Activated CD8-positive, alpha-beta T cell treated with anti-CD3 and anti-CD28 coated beads for 36 hours (primary cell): Measurements from ENCODE around the gene ANXA6. TPM values are rescaled to one million over a fixed set of nuclear protein-coding genes. Genes with fewer than 3 reads are reported as not detected.
A peak's percentile ranks its signal among the peaks of the same experiment; 100 is the strongest.

Source experiments
- ATAC-seq: fragments of 200-7000 bp; cut with Tn5 transposase; one replicate; pipeline ENCODE4 v1.10.0; 2021; ENCODE audit warnings: mild to moderate bottlenecking, moderate library complexity
- CTCF ChIA-PET: fragments of 350-600 bp; sonication (Branson Sonifier 250); formaldehyde crosslinking; loops from one replicate; lab custom pipeline; 2021; ENCODE audit warnings: antibody characterized with exemption; lab: Charles Lee
- POLR2A ChIA-PET: fragments of 350-600 bp; sonication (Branson Sonifier 250); formaldehyde crosslinking; loops from one replicate; lab custom pipeline; 2021; ENCODE audit warnings: antibody characterized with exemption; lab: Charles Lee
- DNase-seq: peaks from one replicate; pipeline ENCODE4 v3.0.0-alpha.2; 2020
- H3K27ac Mint-ChIP-seq: one replicate; pipeline ENCODE4 v1.8.0; 2021; ENCODE audit warnings: mild to moderate bottlenecking, mixed read lengths
- H3K27me3 Mint-ChIP-seq: one replicate; pipeline ENCODE4 v1.8.0; 2021; ENCODE audit warnings: mixed read lengths
- H3K36me3 Mint-ChIP-seq: one replicate; pipeline ENCODE4 v1.8.0; 2021; ENCODE audit warnings: low read depth, mixed read lengths
- H3K4me1 Mint-ChIP-seq: one replicate; pipeline ENCODE4 v1.8.0; 2021; ENCODE audit warnings: low read depth, mixed read lengths
- H3K4me3 Mint-ChIP-seq: one replicate; pipeline ENCODE4 v1.8.0; 2021; ENCODE audit warnings: mild to moderate bottlenecking, moderate library complexity, mixed read lengths
- H3K9me3 Mint-ChIP-seq: one replicate; pipeline ENCODE4 v1.8.0; 2021; ENCODE audit warnings: mixed read lengths
- intact Hi-C: fragments of 100-400 bp; cut with micrococcal nuclease; formaldehyde crosslinking; loops from one replicate; pipeline ENCODE4 v1.10.0; 2022
- total RNA-seq, 2 experiments: library from RNA; stranded (reverse); gene quantifications; one replicate each; pipeline ENCODE4 v1.2.3, GENCODE V29; 2021
- TF ChIP-seq, protein P1 (sequence below): fragments of 200-600 bp; IDR thresholded peaks from one replicate; pipeline ENCODE4 v1.8.0; 2022; ENCODE audit warnings: antibody characterized with exemption, mild to moderate bottlenecking

The ANXA6 gene
- total RNA-seq, 2 experiments from 2014 or later = 328 to 336 TPM

DNA sequence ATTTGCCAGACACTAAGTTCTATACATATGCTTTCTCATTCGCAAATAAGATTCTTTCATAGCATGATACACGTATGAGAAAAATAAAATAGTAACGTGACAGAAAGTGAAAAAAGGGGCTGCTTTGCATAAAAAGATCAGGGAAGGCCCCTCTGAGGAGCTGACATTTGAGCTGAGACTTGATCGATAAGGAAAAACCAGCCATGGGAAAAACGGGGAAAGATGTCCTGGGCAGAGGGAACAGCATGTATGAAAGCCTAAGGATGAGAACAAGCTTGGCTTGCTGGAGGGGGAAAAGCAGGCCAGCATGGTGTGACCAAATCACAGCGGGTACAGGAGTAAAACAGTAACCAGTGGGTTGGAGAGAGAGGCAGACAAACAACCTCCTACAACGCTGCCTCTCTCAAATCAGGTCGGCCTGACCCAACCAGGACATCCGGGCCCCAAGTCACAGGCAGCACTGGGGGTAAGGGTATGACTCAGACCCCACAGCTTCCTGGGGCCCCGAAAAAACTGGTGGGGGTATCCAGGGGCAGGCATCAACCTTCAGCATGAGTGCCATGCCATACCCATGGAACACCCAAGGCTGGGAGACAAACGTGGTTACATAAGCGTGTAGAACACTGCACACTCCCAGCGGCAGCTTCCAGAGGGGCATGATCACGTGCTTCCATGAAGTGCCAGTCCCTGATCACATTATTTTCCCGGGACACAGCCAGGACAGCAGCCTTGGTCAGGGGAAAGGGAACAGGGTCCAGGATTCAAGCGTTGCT is 78.9 kb downstream of the ANXA6 start:
- intact Hi-C loops = no loop called here
- peaks cover 73% of the 10 kb centered on the region for H3K4me1 Mint-ChIP-seq
- peak; percentile 57 for ATAC-seq
- H3K9me3 Mint-ChIP-seq = no peaks in the 10 kb centered on the region
- H3K27ac Mint-ChIP-seq = peak overlapping the region; percentile 96
- TF ChIP-seq, protein P1, sequence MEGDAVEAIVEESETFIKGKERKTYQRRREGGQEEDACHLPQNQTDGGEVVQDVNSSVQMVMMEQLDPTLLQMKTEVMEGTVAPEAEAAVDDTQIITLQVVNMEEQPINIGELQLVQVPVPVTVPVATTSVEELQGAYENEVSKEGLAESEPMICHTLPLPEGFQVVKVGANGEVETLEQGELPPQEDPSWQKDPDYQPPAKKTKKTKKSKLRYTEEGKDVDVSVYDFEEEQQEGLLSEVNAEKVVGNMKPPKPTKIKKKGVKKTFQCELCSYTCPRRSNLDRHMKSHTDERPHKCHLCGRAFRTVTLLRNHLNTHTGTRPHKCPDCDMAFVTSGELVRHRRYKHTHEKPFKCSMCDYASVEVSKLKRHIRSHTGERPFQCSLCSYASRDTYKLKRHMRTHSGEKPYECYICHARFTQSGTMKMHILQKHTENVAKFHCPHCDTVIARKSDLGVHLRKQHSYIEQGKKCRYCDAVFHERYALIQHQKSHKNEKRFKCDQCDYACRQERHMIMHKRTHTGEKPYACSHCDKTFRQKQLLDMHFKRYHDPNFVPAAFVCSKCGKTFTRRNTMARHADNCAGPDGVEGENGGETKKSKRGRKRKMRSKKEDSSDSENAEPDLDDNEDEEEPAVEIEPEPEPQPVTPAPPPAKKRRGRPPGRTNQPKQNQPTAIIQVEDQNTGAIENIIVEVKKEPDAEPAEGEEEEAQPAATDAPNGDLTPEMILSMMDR = no peak
- H3K4me3 Mint-ChIP-seq = peak overlapping the region; percentile 85
- H3K27me3 Mint-ChIP-seq = no peaks in the 10 kb centered on the region
- peak; percentile 88 for DNase-seq
- ChIA-PET CTCF (interaction anchor here (0.6 to 8.1 kb wide), 10 partner anchors 8 to 87 kb away, joined by 3 to 65 read pairs (median 4); no protein-coding TSS in a partner anchor), POLR2A (interaction anchor here (0.7 to 6.6 kb wide), 10 partner anchors 9 to 52 kb away, joined by 3 to 36 read pairs (median 6); no protein-coding TSS in a partner anchor)
- H3K36me3 Mint-ChIP-seq = peaks cover 62% of the 10 kb centered on the region

DNA sequence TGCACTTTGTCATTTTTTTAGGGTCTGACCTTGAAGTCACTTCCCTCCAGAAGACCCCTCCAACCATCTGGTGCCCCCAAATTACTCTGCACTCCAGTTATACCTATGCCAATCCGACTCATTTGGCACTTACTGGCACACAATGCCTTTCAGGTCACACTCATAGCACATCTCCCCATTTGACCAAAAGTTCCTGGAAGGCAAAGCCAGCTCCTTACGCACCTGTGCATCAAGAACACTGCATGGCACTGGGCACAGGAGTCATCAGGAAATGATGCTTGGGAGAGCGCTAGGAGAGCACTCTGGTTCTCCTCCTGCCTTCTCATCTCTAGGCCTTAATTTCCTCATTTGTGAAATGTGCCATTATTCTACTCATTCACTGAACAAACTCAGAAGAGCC is 79.6 kb downstream of the ANXA6 start:
- Mint-ChIP-seq H3K4me1 (peaks cover 70% of the 10 kb centered on the region), H3K27me3 (no peaks in the 10 kb centered on the region), H3K27ac (peak overlapping the region; percentile 96), H3K9me3 (no peaks in the 10 kb centered on the region), H3K4me3 (peak overlapping the region; percentile 85), H3K36me3 (peaks cover 68% of the 10 kb centered on the region)
- intact Hi-C loops = no loop called here
- POLR2A ChIA-PET = interaction anchor here (0.7 to 6.6 kb wide), 8 partner anchors 9 to 53 kb away, joined by 3 to 36 read pairs (median 9); no protein-coding TSS in a partner anchor
- no peak for DNase-seq
- CTCF ChIA-PET = interaction anchor here (1.1 to 8.1 kb wide), 7 partner anchors 9 to 87 kb away, joined by 3 to 65 read pairs (median 4); no protein-coding TSS in a partner anchor
- ATAC-seq = no peak
- TF ChIP-seq, protein P1 = no peak

DNA sequence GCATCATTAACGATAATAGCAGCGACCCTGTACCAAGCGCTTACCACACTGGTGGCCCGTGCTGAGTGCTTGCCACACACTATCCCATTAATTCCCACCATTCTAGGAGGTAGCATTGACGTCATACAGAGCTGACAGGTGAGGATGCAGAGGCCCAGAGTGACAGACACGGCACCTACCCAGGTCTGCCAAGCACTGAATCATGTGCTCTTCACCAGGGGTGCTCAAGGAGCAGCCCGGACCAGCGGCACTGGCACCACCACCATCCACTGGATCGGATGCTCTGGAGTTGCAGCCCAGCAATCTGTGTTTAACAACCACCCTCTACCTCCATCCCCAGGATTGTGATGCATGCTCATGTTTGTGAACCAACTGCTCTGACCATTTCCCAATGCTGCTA is 80.2 kb downstream of the ANXA6 start:
- peak overlapping the region; percentile 85 for H3K4me3 Mint-ChIP-seq
- peaks cover 70% of the 10 kb centered on the region for H3K36me3 Mint-ChIP-seq
- H3K4me1 Mint-ChIP-seq = peaks cover 68% of the 10 kb centered on the region
- no peaks in the 10 kb centered on the region for H3K27me3 Mint-ChIP-seq
- H3K27ac Mint-ChIP-seq = peak overlapping the region; percentile 96
- TF ChIP-seq, protein P1 = no peak
- CTCF ChIA-PET = interaction anchor here (1.1 to 8.1 kb wide), 4 partner anchors 26 to 88 kb away, joined by 3 to 65 read pairs (median 8); no protein-coding TSS in a partner anchor
- DNase-seq (no peak), ATAC-seq (no peak)
- intact Hi-C loops = no loop called here
- POLR2A ChIA-PET = interaction anchor here (1.6 to 6.6 kb wide), 5 partner anchors 8 to 54 kb away, joined by 3 to 36 read pairs (median 18); no protein-coding TSS in a partner anchor
- no peaks in the 10 kb centered on the region for H3K9me3 Mint-ChIP-seq

DNA sequence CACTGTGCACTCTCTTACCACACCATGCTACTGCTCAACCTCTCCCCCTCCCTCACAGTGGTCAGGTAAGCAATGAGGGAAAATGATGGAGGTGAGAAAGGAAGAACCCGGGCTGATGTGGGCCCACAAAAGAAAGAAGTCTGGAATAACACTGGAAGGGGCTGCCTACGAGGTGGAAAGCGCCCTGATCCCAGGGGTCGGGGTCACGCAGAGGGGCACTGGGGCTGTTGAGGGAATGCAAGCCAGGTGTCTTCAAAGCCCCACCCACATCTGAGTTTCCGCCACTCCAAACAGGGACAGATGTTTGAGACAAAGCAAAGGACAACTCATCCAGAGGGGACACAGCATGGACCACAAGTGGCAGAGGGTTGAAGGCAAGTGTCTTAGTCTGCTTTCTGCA is 81.0 kb downstream of the ANXA6 start:
- no peak for ATAC-seq
- TF ChIP-seq, protein P1 = no peak
- peak overlapping the region; percentile 85 for H3K4me3 Mint-ChIP-seq
- no peaks in the 10 kb centered on the region for H3K27me3 Mint-ChIP-seq
- CTCF ChIA-PET = interaction anchor here (0.7 to 1.8 kb wide), 4 partner anchors 13 to 39 kb away, joined by 3 to 10 read pairs (median 4); no protein-coding TSS in a partner anchor
- peak overlapping the region; percentile 65 for H3K27ac Mint-ChIP-seq
- DNase-seq = no peak
- H3K9me3 Mint-ChIP-seq = no peaks in the 10 kb centered on the region
- H3K36me3 Mint-ChIP-seq = peaks cover 76% of the 10 kb centered on the region
- H3K4me1 Mint-ChIP-seq = peaks cover 70% of the 10 kb centered on the region
- intact Hi-C loops = no loop called here
- POLR2A ChIA-PET = interaction anchor here (1.2 to 6.6 kb wide), 2 partner anchors 9 to 14 kb away, joined by 5 to 36 read pairs; no protein-coding TSS in a partner anchor
